NB4 (cell line): ENCODE results near the gene MCC.

Experiments used
- MYC ChIP-seq: IDR thresholded peaks from 2 replicates; pipeline ENCODE4 v1.6.1; 2011; ENCODE audit warnings: low read depth, low read length
- POLR2A ChIP-seq: IDR thresholded peaks from 2 replicates; pipeline ENCODE4 v1.6.1; 2011; ENCODE audit warnings: mild to moderate bottlenecking; ENCODE audit not compliant: insufficient read length; ENCODE audit errors: extremely low read depth
- TF ChIP-seq, protein P1 (sequence below): IDR thresholded peaks from 2 replicates; pipeline ENCODE4 v1.6.1; 2011; ENCODE audit warnings: low read depth, low read length
- TF ChIP-seq, protein P2 (sequence below): IDR thresholded peaks from one replicate; pipeline ENCODE4 v1.5.1; 2012; ENCODE audit warnings: low read depth, low read length

DNA sequence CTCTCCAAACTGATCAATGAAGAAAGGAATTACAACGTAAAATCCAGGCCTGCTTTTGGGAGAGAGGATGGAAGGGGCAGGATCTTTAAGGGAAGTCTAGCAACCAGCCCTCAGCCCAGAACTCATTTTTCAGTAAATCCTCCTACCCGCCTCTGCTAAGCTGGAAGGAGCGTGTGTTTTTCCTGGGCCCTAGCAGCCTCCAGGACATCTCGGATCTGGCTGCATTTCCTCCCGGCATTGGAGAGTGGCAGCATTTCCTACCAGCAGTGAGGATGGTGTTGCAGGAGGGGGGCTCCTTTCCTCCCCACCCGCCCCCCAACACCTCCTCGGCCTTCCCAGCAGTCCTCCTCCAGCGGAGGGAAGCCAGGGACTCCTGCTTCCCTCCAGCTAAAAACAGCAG is 457.1 kb downstream of the MCC start:
- TF ChIP-seq MYC (no peak), POLR2A (no peak)
- TF ChIP-seq, protein P1, sequence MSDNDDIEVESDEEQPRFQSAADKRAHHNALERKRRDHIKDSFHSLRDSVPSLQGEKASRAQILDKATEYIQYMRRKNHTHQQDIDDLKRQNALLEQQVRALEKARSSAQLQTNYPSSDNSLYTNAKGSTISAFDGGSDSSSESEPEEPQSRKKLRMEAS: no peak
- TF ChIP-seq, protein P2, sequence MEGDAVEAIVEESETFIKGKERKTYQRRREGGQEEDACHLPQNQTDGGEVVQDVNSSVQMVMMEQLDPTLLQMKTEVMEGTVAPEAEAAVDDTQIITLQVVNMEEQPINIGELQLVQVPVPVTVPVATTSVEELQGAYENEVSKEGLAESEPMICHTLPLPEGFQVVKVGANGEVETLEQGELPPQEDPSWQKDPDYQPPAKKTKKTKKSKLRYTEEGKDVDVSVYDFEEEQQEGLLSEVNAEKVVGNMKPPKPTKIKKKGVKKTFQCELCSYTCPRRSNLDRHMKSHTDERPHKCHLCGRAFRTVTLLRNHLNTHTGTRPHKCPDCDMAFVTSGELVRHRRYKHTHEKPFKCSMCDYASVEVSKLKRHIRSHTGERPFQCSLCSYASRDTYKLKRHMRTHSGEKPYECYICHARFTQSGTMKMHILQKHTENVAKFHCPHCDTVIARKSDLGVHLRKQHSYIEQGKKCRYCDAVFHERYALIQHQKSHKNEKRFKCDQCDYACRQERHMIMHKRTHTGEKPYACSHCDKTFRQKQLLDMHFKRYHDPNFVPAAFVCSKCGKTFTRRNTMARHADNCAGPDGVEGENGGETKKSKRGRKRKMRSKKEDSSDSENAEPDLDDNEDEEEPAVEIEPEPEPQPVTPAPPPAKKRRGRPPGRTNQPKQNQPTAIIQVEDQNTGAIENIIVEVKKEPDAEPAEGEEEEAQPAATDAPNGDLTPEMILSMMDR: no peak
